Stimulated activated CD8-positive, alpha-beta memory T cell treated with anti-CD3 and anti-CD28 coated beads, Interleukin-7, amount 100 ng/mL, for 4 hours (primary cell): ENCODE results near the gene SOX14.

Experiments used
- DNase-seq, 2 donors: peaks; one replicate each; pipeline ENCODE4 v3.0.0-alpha.2; 2020; ENCODE audit warnings: low read depth in 2 of 2

Gene SOX14

DNA sequence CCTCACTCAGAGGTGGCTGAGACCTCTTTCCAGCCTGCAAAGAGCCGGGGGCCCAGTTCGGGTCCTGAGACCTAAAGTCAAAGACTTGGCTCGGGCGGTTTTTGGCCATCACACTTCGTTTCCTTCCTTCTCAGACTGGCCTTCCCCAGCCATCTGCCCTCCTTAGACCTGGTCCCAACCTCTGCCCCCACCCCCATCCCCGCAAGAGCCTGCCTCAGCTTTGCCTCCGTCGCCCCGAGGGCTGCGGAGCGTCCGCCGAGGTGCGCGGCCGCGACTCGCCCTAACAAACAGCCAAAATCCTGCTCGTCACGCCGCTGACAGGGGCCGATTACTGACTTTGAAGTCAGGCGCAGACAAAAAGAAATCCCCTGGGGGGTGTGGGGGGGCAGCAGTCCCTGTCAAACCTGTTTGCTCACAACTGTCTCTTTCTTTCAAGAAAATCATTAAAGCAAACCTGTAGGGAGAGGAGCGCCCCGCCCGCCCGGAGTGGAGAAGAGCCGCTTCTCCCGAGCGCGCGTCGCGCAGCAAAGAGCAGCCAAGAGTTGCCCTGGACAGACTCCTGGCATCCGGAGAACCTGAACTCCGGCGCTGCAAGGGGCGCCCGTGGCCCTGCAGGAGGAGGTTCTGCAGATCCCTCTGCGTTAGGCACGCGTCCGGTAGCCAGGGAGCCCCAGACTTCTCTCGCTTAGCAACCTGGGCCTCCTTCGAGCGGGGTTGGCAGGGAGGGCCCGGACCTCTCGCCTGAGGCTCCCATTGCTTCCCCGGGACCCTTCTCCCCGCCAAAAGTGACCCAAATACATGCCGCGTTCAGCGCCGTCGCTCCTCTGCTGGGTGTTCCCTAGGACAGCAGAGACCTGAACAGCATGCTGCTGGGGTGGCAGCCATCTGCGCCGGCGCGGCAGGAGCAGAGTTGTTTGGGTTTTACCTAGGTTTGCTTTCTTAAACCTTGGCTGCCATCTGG, 4.5 kb downstream of the SOX14 start:
- no peak for DNase-seq

GRCh38 chr3:137769322-137770065, 5.4 kb downstream of the SOX14 start:
- DNase-seq = no peak

DNA sequence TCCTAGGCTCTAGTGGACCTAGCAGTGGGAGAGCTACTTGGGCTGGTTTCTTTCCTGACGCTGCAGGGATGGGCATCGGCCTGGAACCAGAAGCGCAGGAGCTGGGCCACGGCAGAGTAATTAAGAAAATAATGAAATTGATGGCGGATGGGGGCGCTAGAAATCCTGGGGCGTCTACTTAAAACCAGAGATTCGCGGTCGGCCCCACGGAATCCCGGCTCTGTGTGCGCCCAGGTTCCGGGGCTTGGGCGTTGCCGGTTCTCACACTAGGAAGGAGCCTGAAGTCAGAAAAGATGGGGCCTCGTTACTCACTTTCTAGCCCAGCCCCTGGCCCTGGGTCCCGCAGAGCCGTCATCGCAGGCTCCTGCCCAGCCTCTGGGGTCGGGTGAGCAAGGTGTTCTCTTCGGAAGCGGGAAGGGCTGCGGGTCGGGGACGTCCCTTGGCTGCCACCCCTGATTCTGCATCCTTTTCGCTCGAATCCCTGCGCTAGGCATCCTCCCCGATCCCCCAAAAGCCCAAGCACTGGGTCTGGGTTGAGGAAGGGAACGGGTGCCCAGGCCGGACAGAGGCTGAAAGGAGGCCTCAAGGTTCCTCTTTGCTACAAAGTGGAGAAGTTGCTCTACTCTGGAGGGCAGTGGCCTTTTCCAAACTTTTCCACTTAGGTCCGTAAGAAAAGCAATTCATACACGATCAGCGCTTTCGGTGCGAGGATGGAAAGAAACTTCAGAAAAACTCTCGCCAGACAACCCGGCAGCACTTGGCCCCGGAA, 6.1 kb downstream of the SOX14 start:
- no peak for DNase-seq

DNA sequence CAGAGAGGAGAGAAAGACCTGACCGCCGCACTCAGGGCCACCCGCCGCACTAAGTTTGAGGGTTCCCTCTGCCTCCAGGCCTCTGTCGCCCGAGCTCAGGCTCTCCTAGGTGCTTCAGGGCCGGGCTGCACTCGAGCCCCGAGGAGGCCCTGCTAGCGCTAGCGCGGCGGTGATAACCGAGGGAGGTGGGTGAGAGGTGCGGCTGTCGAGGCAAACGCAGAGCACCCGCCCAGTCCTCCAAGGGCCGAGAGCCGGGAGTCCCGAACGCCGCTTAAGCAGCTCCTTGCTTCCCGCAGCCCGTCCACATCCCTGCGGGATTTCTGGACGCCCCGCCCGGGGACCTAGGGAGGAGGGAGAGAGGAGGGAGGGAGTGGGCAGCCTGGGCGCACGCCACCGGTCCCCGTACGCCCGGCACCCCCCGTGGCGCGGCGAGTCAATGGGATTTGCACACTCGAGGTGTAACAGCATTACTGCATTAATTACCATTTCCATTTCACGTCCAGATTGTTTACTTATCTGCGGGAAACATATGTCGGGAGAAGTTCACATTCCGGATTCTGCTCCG, 6.8 kb downstream of the SOX14 start:
- no peak for DNase-seq

DNA sequence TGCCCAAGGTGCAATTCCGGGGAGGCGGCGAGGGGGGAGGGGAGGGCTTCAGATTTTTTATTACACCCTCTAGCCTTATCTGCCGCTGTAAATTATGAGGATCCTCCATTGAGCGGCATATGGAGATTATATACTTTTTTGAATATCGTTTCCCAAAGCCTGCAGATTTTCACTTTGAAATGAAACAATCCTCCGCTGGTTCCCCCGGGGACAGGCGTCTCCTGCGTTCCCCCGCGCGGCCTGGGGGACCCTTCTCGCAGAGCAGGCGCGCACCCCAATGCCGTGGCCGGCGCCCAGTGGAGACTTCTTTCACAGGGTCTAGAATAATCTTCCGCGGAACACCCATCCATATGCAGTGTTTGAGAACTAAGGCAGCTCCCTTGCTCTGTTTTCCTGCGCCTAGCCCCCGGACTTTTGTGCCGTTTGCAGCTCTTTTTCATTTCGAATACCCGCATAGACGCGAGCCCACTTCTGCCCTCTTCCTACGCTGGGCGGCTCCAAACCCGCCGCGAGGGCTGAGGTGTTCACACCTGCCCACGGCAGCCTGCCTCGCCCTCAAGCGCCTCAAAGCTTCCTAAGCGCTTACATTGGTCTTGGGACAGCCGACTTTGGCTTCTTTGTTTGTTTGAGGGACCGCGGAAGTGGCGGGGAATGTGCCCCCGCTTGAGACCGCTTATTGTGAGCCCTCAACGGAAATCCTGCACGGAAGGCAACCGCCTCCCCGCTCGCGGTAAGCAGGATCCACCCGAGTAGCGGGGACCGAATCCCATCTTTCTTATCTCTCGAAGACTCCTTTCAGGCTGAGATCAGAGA, 7.5 kb downstream of the SOX14 start:
- DNase-seq = no peak

- DNase-seq = no peak
Observed at GRCh38 chr3:137772214-137772955, 8.3 kb downstream of the SOX14 start.

- no peak for DNase-seq
Observed at GRCh38 chr3:137778941-137779340, 14.8 kb downstream of the SOX14 start.

- no peak for DNase-seq
Observed at GRCh38 chr3:137787529-137787928, 23.4 kb downstream of the SOX14 start.

- DNase-seq = no peak
Observed at GRCh38 chr3:137789236-137789635, 25.1 kb downstream of the SOX14 start.

GRCh38 chr3:137792626-137793271, 28.6 kb downstream of the SOX14 start:
- DNase-seq = no peak

GRCh38 chr3:137796993-137797392, 32.9 kb downstream of the SOX14 start:
- DNase-seq = no peak

- no peak for DNase-seq
Observed at GRCh38 chr3:137803215-137803614, 39.1 kb downstream of the SOX14 start.

DNA sequence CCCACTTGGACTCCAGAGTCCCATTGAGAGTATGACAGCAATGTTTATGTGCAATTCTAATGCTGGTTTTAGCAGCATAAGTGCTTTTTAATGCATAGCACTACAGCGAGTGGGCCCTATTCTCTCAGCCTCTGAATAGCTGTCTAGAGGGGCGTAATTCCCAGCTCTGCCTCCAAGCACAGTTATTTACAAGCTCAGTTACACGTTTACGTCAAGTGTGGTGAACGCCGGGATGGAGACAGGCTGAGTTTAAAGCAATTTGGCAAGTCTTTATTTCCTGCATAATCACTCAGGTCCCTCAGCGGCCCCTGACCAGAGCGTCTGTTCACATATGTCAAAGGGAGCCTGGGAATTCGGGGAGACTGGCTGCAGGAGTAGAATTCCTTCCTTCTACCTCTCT, 43.9 kb downstream of the SOX14 start:
- DNase-seq = no peak

GRCh38 chr3:137809509-137809908, 45.4 kb downstream of the SOX14 start:
- no peak for DNase-seq

DNA sequence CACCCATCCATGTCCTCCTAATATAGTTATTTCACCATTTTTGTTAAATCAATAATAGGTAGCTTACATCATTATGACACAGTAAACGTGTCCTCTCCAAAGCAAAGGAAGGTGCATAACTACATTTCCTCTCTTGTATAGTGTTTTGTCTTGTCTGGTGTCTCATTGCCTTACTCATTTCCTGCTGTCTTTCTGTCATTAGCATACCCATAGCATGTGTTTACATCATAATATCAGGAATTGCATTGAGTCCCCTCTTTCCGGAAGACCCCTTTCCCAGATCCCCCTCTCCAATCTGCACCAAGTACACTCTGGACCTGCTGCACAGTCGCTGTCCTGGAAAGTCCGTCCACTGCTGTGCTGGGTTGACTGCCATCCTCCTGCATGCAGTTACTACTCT, 47.9 kb downstream of the SOX14 start:
- DNase-seq = no peak

GRCh38 chr3:137815251-137815650, 51.1 kb downstream of the SOX14 start:
- no peak for DNase-seq
